NCI-H748 (cell line): ENCODE data around the gene SEMA3B.

ENCODE experiments used
- DNase-seq: peaks from one replicate; lab custom pipeline; 2025; ENCODE audit not compliant: unreplicated experiment; lab: John Stamatoyannopoulos, UW

Gene SEMA3B

DNA sequence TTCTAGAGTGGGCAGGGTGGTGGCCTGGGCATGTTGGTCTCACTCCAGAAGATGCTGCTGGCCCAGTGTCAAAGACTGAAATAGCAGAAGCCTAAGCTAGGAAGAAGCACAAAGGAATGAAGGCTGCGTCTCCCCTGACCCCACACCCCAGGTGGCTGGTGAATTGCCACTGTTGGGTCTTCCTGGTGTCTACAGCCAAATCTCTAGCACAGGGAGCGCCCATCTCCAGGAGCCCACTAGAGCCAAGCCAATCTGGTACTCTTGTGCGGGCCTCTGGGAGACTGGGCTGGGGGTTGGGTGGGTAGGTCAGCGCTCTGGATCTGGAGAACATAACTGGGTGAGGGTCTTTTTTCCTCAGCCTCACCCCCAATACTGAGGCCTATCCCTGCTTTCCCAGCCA is 58.2 kb downstream of the SEMA3B start:
- no peak for DNase-seq
